Measurements from ENCODE around the gene GIT2. TPM values are rescaled to one million over a fixed set of nuclear protein-coding genes. Genes with fewer than 3 reads are reported as not detected.
"Not testable (repeated sequence)": the region's sequence is repeated elsewhere in the genome, so short reads cannot be mapped to it uniquely, and the experiment has no call there.

Gene GIT2
- total RNA-seq, 1 experiment from 2014 or later, result 56.0 TPM

DNA sequence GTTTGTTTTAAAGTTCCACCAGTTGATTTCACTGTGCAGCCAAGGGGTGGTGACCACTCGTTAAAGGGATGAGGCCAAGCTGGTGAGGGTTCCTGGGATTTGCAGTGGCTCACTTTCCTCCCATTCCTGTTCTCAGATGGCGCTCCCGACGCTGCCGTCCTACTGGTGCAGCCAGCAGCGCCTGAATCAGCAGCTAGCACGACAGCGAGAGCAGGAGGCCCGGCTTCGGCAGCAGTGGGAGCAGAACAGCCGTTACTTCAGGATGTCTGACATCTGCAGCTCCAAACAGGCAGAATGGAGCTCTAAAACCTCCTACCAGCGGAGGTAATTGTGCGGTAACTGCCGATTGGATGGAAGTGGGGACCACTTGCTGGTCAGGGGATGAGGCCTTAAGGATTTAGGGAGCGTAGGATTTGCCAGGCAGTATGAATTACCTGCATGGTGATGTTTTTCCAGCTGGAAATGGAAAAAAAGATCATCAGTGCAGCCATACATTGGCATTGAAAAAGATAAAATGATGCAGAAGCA, 93.2 kb downstream of the GIT2 start:
- peaks cover 58% of the 10 kb centered on the region for H3K36me3 Mint-ChIP-seq (ENCODE audit: insufficient read depth, unreplicated experiment)
- DNase-seq, result no peak
- BruUV-seq (replicated peaks), result no TSS peak
- H3K27me3 Mint-ChIP-seq (ENCODE audit: unreplicated experiment), result no peaks in the 10 kb centered on the region
- H3K4me3 Mint-ChIP-seq (ENCODE audit: low read depth, unreplicated experiment), result no peak overlapping the region
- no peak overlapping the region for H3K27ac Mint-ChIP-seq (ENCODE audit: unreplicated experiment)
- TF ChIP-seq, protein P1, sequence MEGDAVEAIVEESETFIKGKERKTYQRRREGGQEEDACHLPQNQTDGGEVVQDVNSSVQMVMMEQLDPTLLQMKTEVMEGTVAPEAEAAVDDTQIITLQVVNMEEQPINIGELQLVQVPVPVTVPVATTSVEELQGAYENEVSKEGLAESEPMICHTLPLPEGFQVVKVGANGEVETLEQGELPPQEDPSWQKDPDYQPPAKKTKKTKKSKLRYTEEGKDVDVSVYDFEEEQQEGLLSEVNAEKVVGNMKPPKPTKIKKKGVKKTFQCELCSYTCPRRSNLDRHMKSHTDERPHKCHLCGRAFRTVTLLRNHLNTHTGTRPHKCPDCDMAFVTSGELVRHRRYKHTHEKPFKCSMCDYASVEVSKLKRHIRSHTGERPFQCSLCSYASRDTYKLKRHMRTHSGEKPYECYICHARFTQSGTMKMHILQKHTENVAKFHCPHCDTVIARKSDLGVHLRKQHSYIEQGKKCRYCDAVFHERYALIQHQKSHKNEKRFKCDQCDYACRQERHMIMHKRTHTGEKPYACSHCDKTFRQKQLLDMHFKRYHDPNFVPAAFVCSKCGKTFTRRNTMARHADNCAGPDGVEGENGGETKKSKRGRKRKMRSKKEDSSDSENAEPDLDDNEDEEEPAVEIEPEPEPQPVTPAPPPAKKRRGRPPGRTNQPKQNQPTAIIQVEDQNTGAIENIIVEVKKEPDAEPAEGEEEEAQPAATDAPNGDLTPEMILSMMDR (IDR thresholded peaks at IDR 0.05; ENCODE audit: unreplicated experiment), result no peak
- no peaks in the 10 kb centered on the region for H3K9me3 Mint-ChIP-seq (ENCODE audit: low read depth, unreplicated experiment)
- intact Hi-C loops (cut with micrococcal nuclease; ENCODE audit: unreplicated experiment), result no loop called here
- CTCF ChIA-PET, result interaction anchor here (0.5 to 0.7 kb wide), 2 partner anchors 12 to 531 kb away, joined by 3 to 4 read pairs; no protein-coding TSS in a partner anchor
- H3K4me1 Mint-ChIP-seq (ENCODE audit: low read depth, unreplicated experiment), result peaks cover 23% of the 10 kb centered on the region

DNA sequence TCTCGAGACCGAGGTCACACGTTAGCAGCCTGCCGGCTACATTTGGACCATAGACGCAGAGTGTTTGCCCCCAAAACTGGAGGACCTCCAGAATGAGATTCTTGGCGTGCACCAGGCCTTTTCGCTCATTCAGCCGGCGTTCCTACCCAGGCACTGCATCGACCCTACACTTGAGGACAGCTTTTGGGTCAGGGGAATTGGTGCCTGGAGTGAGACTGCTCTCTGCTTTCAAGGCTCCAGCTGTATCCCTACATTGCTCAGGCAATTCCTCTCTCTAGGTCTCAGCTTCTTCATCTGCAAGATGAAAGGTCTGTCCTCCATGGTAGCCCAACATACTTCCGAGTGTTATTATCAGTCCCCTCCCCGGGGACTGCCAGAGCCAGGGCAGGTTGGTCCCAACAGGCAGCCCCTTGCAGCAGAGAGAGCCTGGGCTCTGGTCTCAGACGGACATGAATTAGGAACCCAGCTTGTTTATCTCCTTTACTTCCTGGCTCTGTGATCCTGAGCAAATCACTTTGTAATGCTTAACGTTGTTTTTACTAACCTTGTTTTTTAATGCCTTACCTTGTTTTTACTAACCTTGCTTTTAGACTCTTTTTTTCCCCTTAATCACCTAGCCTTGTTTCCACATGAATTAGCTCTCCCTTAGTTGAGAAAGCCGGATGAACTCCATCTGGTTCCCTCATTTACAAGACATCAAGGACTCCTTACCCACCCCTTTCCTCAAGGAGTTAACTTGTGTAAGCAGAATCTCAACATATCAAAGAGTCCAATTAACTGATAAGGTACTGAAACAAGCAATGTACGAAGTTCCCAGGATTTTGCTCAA, 95.2 kb downstream of the GIT2 start:
- Mint-ChIP-seq H3K9me3 (ENCODE audit: low read depth, unreplicated experiment) (no peaks in the 10 kb centered on the region), H3K27ac (ENCODE audit: unreplicated experiment) (peak overlapping the region; percentile 85), H3K27me3 (ENCODE audit: unreplicated experiment) (no peaks in the 10 kb centered on the region), H3K4me3 (ENCODE audit: low read depth, unreplicated experiment) (peak overlapping the region; percentile 96), H3K4me1 (ENCODE audit: low read depth, unreplicated experiment) (peaks cover 23% of the 10 kb centered on the region), H3K36me3 (ENCODE audit: insufficient read depth, unreplicated experiment) (peaks cover 51% of the 10 kb centered on the region)
- DNase-seq, result no peak
- CTCF ChIA-PET, result interaction anchor here (1.9 kb wide), 1 partner anchor 47 kb away, joined by 5 read pairs; no protein-coding TSS in a partner anchor
- intact Hi-C loops (cut with micrococcal nuclease; ENCODE audit: unreplicated experiment), result no loop called here
- no TSS peak for BruUV-seq (replicated peaks)
- TF ChIP-seq, protein P1 (IDR thresholded peaks at IDR 0.05; ENCODE audit: unreplicated experiment), result no peak

DNA sequence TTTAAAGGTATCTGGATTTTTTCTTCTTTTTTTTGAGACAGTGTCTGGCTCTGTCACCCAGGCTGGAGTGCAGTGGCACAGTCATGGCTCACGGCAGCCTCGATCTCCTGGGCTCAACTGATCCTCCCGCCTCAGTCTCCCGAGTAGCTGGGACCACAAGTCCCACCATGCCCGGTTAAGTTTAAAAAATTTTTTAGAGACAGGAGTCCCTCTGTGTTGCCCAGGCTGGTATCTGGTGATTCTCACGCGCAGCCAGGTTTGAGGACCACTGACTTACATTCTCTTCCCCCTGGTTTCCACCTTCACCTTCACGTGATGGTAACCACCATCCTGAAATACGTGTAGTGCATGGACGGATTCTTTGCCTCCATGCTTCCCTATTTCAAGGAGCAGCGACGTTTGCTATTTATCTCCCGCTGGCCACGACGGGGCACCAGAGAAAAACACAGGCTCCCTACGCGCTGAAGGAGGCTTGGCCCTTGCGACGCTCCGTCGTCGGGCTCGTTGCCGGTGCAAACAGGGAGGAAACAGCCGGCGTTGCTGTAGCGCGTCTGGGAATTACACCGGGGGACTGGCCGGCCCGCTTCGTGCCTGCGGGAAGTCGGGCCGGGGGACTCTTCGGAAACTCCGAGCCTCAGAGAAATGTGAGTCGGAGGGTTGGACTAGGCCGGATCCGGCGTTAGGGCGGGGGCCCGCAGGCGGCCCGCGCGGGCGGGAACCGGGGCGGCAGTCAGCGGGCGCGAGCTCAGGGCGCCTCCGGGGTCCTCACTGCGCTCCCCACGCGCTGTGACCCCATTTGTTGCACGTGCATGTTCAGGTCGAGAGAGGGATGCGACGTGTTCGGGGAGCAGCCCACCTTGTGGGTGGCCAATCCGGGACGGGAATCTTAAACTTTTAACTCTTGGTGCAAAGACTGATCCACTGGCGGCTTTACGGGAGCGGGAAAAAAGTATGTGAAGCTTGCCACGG, 96.1 kb downstream of the GIT2 start, which contains the start of gene TCHP:
Gene TCHP (plus strand): TSS at position 492 of the 969 bp plus-strand sequence. CDS start 2,753 bp downstream, outside the sequence.
- BruUV-seq (replicated peaks), result TSS peak; percentile 64
- Mint-ChIP-seq H3K9me3 (ENCODE audit: low read depth, unreplicated experiment) (no peaks in the 10 kb centered on the region), H3K4me1 (ENCODE audit: low read depth, unreplicated experiment) (peaks cover 23% of the 10 kb centered on the region), H3K36me3 (ENCODE audit: insufficient read depth, unreplicated experiment) (peaks cover 46% of the 10 kb centered on the region), H3K27me3 (ENCODE audit: unreplicated experiment) (no peaks in the 10 kb centered on the region), H3K4me3 (ENCODE audit: low read depth, unreplicated experiment) (peak within 1 kb of the TSS; percentile 96), H3K27ac (ENCODE audit: unreplicated experiment) (peak within 1 kb of the TSS; percentile 85)
- DNase-seq, result peak; percentile 84
- intact Hi-C loops (cut with micrococcal nuclease; ENCODE audit: unreplicated experiment), result no loop called here
- CTCF ChIA-PET, result interaction anchor here (1.9 kb wide), 1 partner anchor 46 kb away, joined by 5 read pairs; no protein-coding TSS in a partner anchor
- TF ChIP-seq, protein P1 (IDR thresholded peaks at IDR 0.05; ENCODE audit: unreplicated experiment), result no peak

DNA sequence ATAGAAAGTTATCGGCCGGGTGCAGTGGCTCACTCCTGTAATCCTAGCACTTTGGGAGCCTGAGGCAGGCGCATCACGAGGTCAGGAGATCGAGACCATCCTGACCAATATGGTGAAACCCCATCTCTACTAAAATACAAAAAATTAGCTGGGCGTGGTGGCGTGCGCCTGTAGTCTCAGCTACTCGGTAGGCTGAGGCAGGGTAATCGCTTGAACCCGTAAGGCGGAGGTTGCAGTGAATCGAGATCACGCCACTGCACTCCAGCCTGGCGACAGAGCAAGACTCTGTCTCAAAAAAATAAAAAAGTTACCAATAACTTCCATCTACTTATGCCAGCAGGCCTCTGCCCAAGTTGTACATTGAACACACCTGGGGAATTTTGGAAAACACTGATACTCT, 96.8 kb downstream of the GIT2 start:
- Mint-ChIP-seq H3K4me3 (ENCODE audit: low read depth, unreplicated experiment) (peak overlapping the region; percentile 96), H3K4me1 (ENCODE audit: low read depth, unreplicated experiment) (peaks cover 23% of the 10 kb centered on the region), H3K36me3 (ENCODE audit: insufficient read depth, unreplicated experiment) (peaks cover 39% of the 10 kb centered on the region)
- intact Hi-C loops (cut with micrococcal nuclease; ENCODE audit: unreplicated experiment); H3K27ac Mint-ChIP-seq (ENCODE audit: unreplicated experiment); DNase-seq; H3K27me3 Mint-ChIP-seq (ENCODE audit: unreplicated experiment); H3K9me3 Mint-ChIP-seq (ENCODE audit: low read depth, unreplicated experiment); CTCF ChIA-PET; BruUV-seq (replicated peaks): not testable (repeated sequence)

All from Calu3 (cell line).